B cell (primary cell): Measurements from ENCODE around the gene GRK5.
A peak's percentile ranks its signal among the peaks of the same experiment; 100 is the strongest.

Experiments
- EZH2 ChIP-seq: IDR thresholded peaks from 2 replicates; pipeline ENCODE4 v1.6.1; 2012; ENCODE audit warnings: borderline replicate concordance, low read depth, mild to moderate bottlenecking, moderate library complexity, low read length; ENCODE audit not compliant: insufficient read depth, poor library complexity, severe bottlenecking
- TF ChIP-seq, protein P1 (sequence below): fragments of 200-600 bp; IDR thresholded peaks from one replicate; pipeline ENCODE4 v1.8.0; 2022; ENCODE audit warnings: antibody characterized with exemption, mild to moderate bottlenecking

GRCh38 chr10:119416855-119417254 is 209.5 kb downstream of the GRK5 start:
- TF ChIP-seq, protein P1, sequence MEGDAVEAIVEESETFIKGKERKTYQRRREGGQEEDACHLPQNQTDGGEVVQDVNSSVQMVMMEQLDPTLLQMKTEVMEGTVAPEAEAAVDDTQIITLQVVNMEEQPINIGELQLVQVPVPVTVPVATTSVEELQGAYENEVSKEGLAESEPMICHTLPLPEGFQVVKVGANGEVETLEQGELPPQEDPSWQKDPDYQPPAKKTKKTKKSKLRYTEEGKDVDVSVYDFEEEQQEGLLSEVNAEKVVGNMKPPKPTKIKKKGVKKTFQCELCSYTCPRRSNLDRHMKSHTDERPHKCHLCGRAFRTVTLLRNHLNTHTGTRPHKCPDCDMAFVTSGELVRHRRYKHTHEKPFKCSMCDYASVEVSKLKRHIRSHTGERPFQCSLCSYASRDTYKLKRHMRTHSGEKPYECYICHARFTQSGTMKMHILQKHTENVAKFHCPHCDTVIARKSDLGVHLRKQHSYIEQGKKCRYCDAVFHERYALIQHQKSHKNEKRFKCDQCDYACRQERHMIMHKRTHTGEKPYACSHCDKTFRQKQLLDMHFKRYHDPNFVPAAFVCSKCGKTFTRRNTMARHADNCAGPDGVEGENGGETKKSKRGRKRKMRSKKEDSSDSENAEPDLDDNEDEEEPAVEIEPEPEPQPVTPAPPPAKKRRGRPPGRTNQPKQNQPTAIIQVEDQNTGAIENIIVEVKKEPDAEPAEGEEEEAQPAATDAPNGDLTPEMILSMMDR: peak; percentile 88
- TF ChIP-seq EZH2: no peak
